ENCODE data around the gene TLCD4.

TLCD4 gene

DNA sequence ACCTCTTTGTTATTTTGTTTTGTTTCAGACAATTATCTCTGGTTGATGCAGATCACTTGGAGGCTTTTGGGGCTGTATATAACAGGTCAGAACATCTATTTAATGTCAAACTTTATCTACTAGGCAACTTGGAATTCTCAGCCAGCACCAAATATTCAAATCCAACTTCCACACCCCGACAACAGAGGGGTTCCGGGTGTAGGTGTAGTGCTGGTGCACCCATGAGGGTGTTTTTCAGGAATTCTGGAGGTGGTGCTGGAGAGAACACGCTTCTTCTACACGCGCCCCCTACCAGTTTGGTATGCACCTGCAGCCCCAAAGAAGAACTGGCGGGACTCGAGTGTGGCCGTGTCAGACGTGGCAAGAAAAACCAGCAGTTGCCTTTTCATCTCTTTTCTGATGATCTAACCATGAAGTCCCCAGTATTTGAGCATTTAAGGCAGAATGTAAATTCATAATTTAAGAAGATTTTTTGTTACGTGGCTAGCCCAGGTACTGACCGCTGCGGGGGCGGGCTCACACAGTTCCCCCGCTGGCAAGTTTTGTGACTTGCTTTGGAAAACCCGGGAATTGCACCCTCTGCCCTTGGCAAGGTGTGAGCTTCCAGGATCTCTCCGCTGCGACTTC, 462 bp upstream of the TLCD4 start:
- TF ChIP-seq ZNF274 (IDR thresholded peaks at IDR 0.05; ENCODE audit: low read depth, low read length), result no peak
- peak overlapping the region; percentile 65 for H3K4me3 ChIP-seq (ENCODE audit: low read length)

DNA sequence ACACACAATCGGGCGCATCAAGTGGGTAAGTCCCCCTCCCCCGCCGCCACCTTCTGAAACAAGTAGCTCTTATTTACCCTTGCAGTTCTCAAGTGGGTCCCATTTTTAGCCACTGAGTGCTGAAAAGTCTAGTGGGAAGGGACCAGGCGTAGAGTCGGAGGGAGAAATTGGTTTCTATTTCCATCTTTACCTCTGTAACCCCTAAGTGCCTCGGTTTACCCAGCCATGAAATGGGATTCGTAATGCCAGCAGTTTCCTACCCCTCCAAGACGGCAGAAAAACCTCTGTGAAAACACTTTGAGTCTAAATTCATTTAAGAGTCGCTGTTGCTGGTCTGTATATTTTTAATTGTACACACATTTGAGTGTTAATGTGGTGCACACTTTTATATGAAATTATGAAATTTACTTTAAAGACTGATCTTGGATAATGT, 928 bp downstream of the TLCD4 start:
- no peak for TF ChIP-seq ZNF274 (IDR thresholded peaks at IDR 0.05; ENCODE audit: low read depth, low read length)
- peak overlapping the region; percentile 65 for H3K4me3 ChIP-seq (ENCODE audit: low read length)

DNA sequence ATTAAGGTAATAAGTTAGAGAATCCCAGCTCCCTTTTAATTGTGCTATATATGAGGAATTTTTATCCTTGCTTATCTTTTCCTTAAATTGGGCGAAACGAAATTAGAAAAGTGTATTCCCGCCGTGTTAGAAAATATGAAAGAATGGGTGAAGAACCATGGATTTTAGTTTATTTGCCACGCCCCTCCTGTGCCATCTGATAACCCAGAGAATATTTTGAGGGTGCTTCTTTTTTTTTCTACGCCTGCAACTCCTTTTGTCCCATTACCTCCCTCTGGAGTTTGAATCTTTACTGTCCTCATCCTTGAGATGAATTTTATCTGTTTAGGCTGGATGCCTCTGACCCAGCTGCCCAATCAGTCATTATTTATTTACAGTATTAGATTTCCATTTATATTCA, 1.6 kb downstream of the TLCD4 start:
- no peak overlapping the region for H3K4me3 ChIP-seq (ENCODE audit: low read length)

DNA sequence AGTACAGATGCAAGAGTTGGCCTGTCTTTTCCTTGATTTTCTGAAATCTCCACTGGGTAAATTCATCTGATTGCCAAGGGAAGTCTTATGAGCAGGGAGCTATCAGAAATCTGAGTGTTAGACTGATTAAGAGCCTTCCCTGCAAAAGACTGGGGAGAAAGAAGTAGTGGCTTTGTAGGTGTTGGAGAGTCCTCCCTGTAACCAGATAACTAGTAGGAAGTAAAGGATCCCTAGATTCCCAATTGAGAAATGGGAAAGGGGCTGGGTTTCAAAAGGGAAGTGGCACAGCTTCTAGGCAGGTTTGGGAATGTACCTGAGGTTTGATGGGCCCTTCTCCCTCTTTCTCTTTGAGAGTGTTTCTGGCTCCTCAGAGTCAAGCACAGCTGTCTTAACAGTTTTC, 2.1 kb downstream of the TLCD4 start:
- TF ChIP-seq ZNF274 (IDR thresholded peaks at IDR 0.05; ENCODE audit: low read depth, low read length), result no peak
- no peak overlapping the region for H3K4me3 ChIP-seq (ENCODE audit: low read length)

More for the DNA sequence above, 1.6 kb downstream of the TLCD4 start:
- no peak for TF ChIP-seq ZNF274 (IDR thresholded peaks at IDR 0.05; ENCODE audit: low read depth, low read length)

DNA sequence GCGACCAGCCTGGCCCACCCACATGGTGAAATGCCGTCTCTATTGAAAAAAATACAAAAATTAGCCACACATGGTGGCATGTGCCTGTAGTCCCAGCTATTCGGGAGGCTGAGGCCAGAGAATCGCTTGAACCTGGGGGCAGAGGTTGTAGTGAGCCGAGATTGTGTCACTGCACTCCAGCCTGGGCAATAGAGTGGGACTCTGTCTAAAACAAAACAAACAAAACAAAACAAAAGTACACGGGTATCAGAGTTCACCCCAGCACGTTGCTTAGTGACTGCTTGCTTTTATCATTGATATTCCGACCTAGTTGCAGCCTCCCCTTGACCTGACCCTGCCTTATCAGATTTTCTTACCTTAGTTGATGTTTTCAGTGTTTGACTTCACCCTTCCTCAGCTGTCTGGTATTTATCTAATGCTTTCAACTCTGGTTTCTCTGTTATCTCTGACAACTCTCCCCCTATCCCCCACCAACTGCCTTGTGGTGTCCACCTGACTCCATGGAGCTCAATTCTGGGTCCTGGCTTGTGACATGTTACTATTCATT, 5.1 kb downstream of the TLCD4 start:
- no peak for TF ChIP-seq ZNF274 (IDR thresholded peaks at IDR 0.05; ENCODE audit: low read depth, low read length)
- no peak overlapping the region for H3K4me3 ChIP-seq (ENCODE audit: low read length)

DNA sequence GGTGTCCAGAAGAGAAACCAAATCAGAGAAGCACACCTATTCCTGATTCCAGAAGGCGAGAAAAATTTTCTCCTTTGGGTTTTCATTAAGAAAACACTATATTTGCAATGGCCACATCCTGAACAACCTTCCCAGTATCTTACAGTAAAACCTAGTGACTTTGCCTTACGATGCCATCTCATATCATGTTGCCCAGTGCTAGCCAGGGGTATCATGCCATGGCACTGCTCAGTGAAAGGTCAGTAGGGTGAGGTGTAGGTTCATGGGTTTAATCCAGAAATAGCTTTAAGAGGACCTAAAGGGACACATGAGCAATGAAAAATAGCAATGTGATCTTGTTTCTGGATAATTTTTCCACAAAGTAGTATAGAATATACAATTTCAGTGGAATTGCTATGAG, 7.2 kb downstream of the TLCD4 start:
- no peak for TF ChIP-seq ZNF274 (IDR thresholded peaks at IDR 0.05; ENCODE audit: low read depth, low read length)
- H3K4me3 ChIP-seq (ENCODE audit: low read length), result no peak overlapping the region

DNA sequence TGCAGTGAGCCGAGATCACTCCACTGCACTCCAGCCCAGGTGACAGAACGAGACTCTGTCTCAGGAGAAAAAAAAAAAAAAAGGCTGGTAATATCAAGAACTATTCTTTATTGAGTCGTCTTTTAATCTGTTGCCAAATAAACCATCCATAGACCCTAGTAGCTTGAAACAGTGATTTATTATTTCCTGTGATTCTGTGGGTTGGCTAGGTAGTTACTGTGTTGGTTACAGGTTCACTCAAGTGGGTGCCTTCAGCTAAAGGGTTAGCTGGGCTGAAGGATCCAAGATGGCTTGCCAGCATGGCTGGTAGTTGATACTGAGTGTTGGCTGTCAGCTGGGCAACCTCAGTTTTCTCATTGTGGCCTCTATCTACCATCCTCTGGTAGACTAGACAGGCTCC, 9.2 kb downstream of the TLCD4 start:
- no peak overlapping the region for H3K4me3 ChIP-seq (ENCODE audit: low read length)
- TF ChIP-seq ZNF274 (IDR thresholded peaks at IDR 0.05; ENCODE audit: low read depth, low read length), result no peak

DNA sequence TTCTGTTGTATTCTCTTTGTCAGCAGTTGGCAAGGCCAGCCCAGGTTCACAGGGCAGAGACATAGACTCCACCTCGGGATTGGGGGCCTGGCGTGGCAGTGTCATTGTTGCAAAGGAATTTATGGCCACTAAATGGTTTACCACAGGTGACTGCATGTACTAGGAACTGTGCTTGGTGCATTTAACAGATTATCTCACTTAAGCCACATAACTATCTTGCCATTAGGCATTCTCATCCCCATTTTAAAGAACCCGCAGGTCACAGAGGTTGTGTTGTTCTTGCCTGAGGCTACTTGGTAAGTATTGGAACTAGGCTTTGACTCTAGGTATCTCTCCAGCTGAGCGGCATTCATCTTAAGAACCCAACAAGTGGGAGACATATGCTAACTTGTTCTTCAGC, 9.7 kb downstream of the TLCD4 start:
- TF ChIP-seq ZNF274 (IDR thresholded peaks at IDR 0.05; ENCODE audit: low read depth, low read length), result no peak
- no peak overlapping the region for H3K4me3 ChIP-seq (ENCODE audit: low read length)

DNA sequence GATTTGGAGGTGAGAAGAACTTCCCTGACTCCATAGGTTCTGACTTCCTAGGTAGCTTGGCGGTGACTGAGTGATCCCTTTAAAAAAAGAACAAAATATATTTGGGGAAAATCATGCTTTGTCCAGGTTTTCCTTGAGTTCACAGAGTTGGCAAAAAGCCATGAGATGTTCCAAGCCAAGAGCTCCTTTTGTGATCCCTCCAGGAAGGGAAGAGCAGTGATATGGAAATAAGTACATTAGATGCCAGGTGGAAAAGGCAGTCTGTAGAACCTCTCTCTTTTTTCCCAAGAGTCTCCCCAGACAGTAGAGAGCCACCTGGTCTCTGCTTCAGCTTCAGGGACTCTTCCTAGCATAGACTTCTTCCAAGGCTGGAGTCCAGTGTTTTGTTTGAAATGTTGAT, 10.2 kb downstream of the TLCD4 start:
- TF ChIP-seq ZNF274 (IDR thresholded peaks at IDR 0.05; ENCODE audit: low read depth, low read length), result no peak
- no peak overlapping the region for H3K4me3 ChIP-seq (ENCODE audit: low read length)

DNA sequence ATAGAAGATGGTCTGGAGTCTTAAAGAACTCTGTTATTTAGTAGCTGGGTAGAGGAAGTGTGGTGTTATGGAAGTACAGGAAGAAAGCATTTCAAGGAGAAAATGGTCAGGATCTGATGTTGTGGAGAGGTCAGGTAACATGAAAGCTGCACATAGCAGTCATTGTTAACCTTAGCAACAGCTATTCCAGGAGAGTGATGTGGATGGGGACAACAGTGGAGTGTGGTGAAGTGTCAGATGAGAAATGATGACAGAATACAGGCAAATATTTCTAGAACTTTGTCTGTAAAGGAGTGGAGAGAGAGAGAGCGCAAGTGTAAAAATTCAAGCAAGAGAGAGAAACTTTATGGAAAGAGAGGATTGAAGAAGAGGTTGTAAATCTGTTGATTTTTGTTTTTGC, 15.6 kb downstream of the TLCD4 start:
- H3K4me3 ChIP-seq (ENCODE audit: low read length), result no peak overlapping the region
- no peak for TF ChIP-seq ZNF274 (IDR thresholded peaks at IDR 0.05; ENCODE audit: low read depth, low read length)

DNA sequence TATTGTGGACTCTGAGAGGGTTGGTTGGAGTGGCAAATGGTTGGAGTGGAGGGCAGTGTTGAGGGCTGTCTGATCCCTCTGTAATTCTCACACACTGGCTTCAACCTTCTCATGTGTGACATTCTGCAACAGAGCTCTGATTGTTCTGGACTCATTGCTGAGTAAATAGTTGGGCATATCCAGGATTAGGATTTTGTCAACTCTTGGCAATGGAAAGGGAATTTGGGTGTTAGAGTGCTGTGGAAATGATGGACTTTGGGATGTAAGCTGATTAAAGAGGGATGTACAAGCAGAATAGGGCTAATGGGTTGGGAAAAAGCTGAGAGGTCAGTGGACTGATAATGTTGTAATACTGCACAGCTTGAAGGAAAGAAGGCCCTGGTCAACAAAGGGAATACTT, 16.5 kb downstream of the TLCD4 start:
- TF ChIP-seq ZNF274 (IDR thresholded peaks at IDR 0.05; ENCODE audit: low read depth, low read length), result no peak
- no peak overlapping the region for H3K4me3 ChIP-seq (ENCODE audit: low read length)

DNA sequence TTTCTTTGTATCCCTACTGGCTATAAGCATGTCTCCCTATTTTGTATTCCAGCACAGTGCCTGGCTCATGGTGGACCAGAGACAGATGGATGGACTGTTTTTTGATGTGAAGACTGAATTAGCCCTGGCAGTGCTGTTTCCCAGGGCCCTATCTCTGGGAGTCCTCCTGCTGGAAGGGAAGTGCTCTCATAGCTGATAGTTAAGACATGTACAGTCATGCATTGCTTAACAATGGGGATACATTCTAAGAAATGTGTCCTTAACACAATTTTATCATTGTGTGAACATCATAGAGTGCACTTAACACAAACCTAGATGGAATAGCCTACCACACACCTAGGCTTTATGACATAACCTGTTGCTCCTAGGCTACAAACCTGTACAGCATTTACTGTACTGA, 21.1 kb downstream of the TLCD4 start:
- H3K4me3 ChIP-seq (ENCODE audit: low read length), result no peak overlapping the region
- no peak for TF ChIP-seq ZNF274 (IDR thresholded peaks at IDR 0.05; ENCODE audit: low read depth, low read length)

DNA sequence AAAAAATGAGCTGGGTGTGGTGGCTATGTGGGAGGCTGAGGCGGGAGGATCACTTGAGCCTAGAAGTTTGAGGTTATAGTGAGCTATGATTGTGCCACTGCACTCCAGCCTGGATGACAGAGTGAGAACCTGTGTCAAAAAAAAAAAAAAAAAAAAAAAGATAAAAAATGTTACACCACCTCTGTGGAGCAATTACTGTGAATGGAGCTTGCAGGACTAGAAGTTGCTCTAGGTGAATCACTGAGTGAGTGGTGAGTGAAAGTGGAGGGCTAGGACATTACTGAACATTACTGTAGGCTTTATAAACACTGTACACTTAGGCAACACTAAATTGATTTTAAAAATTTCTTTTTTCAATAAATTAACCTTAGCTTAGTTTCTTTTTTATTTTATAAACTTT, 21.9 kb downstream of the TLCD4 start:
- H3K4me3 ChIP-seq (ENCODE audit: low read length), result no peak overlapping the region
- TF ChIP-seq ZNF274 (IDR thresholded peaks at IDR 0.05; ENCODE audit: low read depth, low read length), result no peak

DNA sequence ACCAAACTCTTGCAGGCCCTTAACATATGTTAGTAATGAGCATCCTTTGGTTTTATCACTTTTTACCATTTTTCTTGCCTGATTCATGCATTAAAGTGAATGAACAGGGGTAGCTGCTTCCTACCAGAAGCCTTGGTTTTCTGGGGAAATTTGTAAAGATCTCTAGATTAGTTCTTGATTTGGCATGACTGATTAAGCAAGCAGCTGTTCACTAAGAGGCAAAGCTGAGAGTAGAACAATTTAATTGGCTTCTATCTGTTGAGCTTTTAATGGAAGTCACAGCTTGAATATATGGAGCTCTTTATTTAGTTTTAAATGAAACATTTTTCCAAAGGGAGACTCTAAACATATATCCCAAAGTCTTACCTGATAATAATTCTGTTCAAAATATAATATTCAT, 23.6 kb downstream of the TLCD4 start:
- H3K4me3 ChIP-seq (ENCODE audit: low read length), result no peak overlapping the region
- TF ChIP-seq ZNF274 (IDR thresholded peaks at IDR 0.05; ENCODE audit: low read depth, low read length), result no peak

DNA sequence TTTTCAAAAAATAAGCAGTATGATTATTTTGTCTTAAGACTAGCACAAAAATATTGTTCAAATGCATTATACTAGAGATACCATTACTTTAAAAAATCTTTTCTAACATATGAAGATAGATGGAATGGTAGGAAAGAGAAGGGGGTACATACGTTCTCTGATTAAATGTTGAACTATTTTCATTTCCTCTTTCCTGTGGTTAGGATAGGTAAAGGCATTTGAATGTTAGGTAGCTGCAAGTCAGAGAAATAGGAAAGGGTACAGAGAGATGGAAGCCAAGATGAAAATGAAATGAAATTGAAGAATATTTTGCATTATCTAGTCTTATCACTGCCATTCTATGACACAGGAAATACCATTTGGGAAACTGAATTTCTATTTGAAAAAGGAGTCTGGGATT, 28.3 kb downstream of the TLCD4 start:
- TF ChIP-seq ZNF274 (IDR thresholded peaks at IDR 0.05; ENCODE audit: low read depth, low read length), result no peak
- H3K4me3 ChIP-seq (ENCODE audit: low read length), result no peak overlapping the region

DNA sequence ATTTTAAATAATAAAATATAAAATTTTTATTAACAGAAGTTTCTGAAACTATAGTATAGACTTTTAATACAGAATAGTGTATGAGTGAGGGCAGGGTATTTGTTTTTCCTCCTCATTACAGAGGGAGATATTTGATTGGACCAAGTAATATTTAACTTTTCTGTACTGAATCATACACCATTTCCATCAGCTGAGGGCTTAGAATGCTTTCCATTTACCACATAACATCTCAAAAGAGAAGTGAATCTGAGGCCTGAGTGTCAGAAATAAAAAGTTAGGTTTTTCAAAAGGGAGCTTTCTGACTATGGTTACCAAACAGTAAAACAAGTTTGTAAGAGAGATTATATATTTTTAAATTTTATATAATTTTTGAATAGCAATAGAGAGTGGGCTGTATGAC, 29.5 kb downstream of the TLCD4 start:
- no peak for TF ChIP-seq ZNF274 (IDR thresholded peaks at IDR 0.05; ENCODE audit: low read depth, low read length)

More for the DNA sequence above, 29.5 kb downstream of the TLCD4 start:
- no peak overlapping the region for H3K4me3 ChIP-seq (ENCODE audit: low read length)
